IMR-90 (cell line): Measurements from ENCODE around the gene ATP5F1B. TPM values are rescaled to one million over a fixed set of nuclear protein-coding genes. Genes with fewer than 3 reads are reported as not detected.

Experiments used
- ATAC-seq: fragments of 200-7000 bp; cut with Tn5 transposase; 2 replicates; pipeline ENCODE4 v1.9.1; 2020; ENCODE audit warnings: low read depth, mild to moderate bottlenecking, moderate library complexity
- BruUV-seq: library from RNA; stranded (reverse); fragments of 400-500 nt; replicated peaks from 2 replicates; lab custom pipeline; 2021; lab: Mats Ljungman, UMichigan
- CTCF ChIA-PET: fragments of 300-600 bp; formaldehyde crosslinking; extraction: SDS; loops from one replicate; lab custom pipeline; 2021; ENCODE audit warnings: antibody characterized with exemption; lab: Yijun Ruan, JAX
- POLR2A ChIA-PET: fragments of 300-600 bp; sonication (Branson Sonifier 250); formaldehyde crosslinking; loops from one replicate; lab custom pipeline; 2022; ENCODE audit warnings: antibody characterized with exemption; ENCODE audit not compliant: unreplicated experiment; lab: Charles Lee
- DNase-seq: peaks from one replicate; pipeline ENCODE4 v3.0.0; 2013
- H2AFZ ChIP-seq: replicated peaks from 2 replicates; pipeline ENCODE3; 2013; ENCODE audit warnings: low read length, mild to moderate bottlenecking; ENCODE audit not compliant: poor library complexity
- H2AK5ac ChIP-seq: 2 replicates; pipeline ENCODE4 v1.6.1; 2013; ENCODE audit warnings: low read depth, low read length, inconsistent platforms
- H2AK9ac ChIP-seq: replicated peaks from 2 replicates; pipeline ENCODE3; 2013; ENCODE audit warnings: mild to moderate bottlenecking, low read depth, low read length, moderate library complexity; ENCODE audit not compliant: poor library complexity
- H2BK120ac ChIP-seq: 2 replicates; pipeline ENCODE4 v1.6.1; 2013; ENCODE audit warnings: low read depth, low read length, inconsistent platforms
- H2BK15ac ChIP-seq: 3 replicates; pipeline ENCODE4 v1.6.1; 2013; ENCODE audit warnings: low read depth, low read length, inconsistent platforms
- H2BK20ac ChIP-seq: 2 replicates; pipeline ENCODE4 v1.6.1; 2013; ENCODE audit warnings: low read depth, mild to moderate bottlenecking, inconsistent platforms, low read length, moderate library complexity
- H2BK5ac ChIP-seq: 2 replicates; pipeline ENCODE4 v1.6.1; 2013; ENCODE audit warnings: mild to moderate bottlenecking, low read depth, low read length, inconsistent platforms; ENCODE audit not compliant: poor library complexity, severe bottlenecking
- H3K14ac ChIP-seq: replicated peaks from 2 replicates; pipeline ENCODE4 v1.6.1; 2013; ENCODE audit warnings: low read depth, low read length, inconsistent platforms
- H3K18ac ChIP-seq: 2 replicates; pipeline ENCODE4 v1.6.1; 2013; ENCODE audit warnings: low read depth, low read length, control low read depth
- H3K23ac ChIP-seq: 2 replicates; pipeline ENCODE4 v1.6.1; 2013; ENCODE audit warnings: low read depth, low read length, inconsistent platforms
- H3K27ac ChIP-seq: 2 replicates; pipeline ENCODE4 v1.5.1; 2013; ENCODE audit warnings: mild to moderate bottlenecking, control low read depth, low read length; ENCODE audit not compliant: insufficient read depth
- H3K27me3 ChIP-seq: 2 replicates; pipeline ENCODE4 v1.6.1; 2013; ENCODE audit warnings: low read length; ENCODE audit not compliant: control insufficient read depth, insufficient read depth
- H3K36me3 ChIP-seq: 2 replicates; pipeline ENCODE4 v1.6.1; 2013; ENCODE audit warnings: low read length, mixed read lengths; ENCODE audit not compliant: control insufficient read depth, insufficient read depth
- H3K4ac ChIP-seq: 2 replicates; pipeline ENCODE4 v1.6.1; 2013; ENCODE audit warnings: low read depth, low read length, inconsistent platforms
- H3K4me1 ChIP-seq: 2 replicates; pipeline ENCODE4 v1.6.1; 2013; ENCODE audit warnings: low read length, mixed read lengths; ENCODE audit not compliant: control insufficient read depth, insufficient read depth
- H3K4me2 ChIP-seq: 2 replicates; pipeline ENCODE4 v1.6.1; 2013; ENCODE audit warnings: low read depth, mild to moderate bottlenecking, control low read depth, low read length, moderate library complexity
- H3K4me3 ChIP-seq: 2 replicates; pipeline ENCODE4 v1.5.1; 2013; ENCODE audit warnings: low read depth, mild to moderate bottlenecking, control low read depth, low read length, moderate library complexity; ENCODE audit not compliant: insufficient read depth
- H3K56ac ChIP-seq: 2 replicates; pipeline ENCODE4 v1.6.1; 2013; ENCODE audit warnings: low read length, inconsistent platforms; ENCODE audit not compliant: insufficient read depth; ENCODE audit errors: extremely low read depth
- H3K79me1 ChIP-seq, 2 experiments: 2 replicates each; pipeline ENCODE4 v1.6.1; 2013; ENCODE audit warnings: low read length in 2 of 2, inconsistent platforms in 1 of 2, low read depth in 1 of 2
- H3K9ac ChIP-seq: 2 replicates; pipeline ENCODE4 v1.6.1; 2013; ENCODE audit warnings: low read depth, low read length, control low read depth
- H3K9me1 ChIP-seq: 2 replicates; pipeline ENCODE4 v1.6.1; 2013; ENCODE audit warnings: low read length, inconsistent platforms; ENCODE audit not compliant: insufficient read depth
- H3K9me3 ChIP-seq: 2 replicates; pipeline ENCODE4 v1.6.1; 2013; ENCODE audit warnings: low read length; ENCODE audit not compliant: control insufficient read depth, insufficient read depth
- H4K20me1 ChIP-seq: 2 replicates; pipeline ENCODE4 v1.6.1; 2013; ENCODE audit warnings: low read length, inconsistent platforms; ENCODE audit not compliant: insufficient read depth
- H4K5ac ChIP-seq: 2 replicates; pipeline ENCODE4 v1.6.1; 2013; ENCODE audit warnings: mild to moderate bottlenecking, low read depth, low read length, control low read depth
- H4K8ac ChIP-seq, 2 experiments: 2 replicates each; pipeline ENCODE4 v1.6.1; 2013; ENCODE audit warnings: low read depth in 2 of 2, low read length in 2 of 2, control low read depth in 1 of 2, inconsistent platforms in 1 of 2
- H4K91ac ChIP-seq: 2 replicates; pipeline ENCODE4 v1.6.1; 2013; ENCODE audit warnings: low read depth, low read length, inconsistent platforms; ENCODE audit not compliant: insufficient read depth
- BHLHE40 ChIP-seq: fragments of 150-350 bp; IDR thresholded peaks from 2 replicates; pipeline ENCODE4 v1.6.1; 2016; ENCODE audit warnings: mild to moderate bottlenecking, low read depth, low read length
- CEBPB ChIP-seq: IDR thresholded peaks from 2 replicates; pipeline ENCODE4 v1.6.1; 2012; ENCODE audit warnings: low read depth, low read length, improper control_type of control experiment
- CHD1 ChIP-seq: IDR thresholded peaks from 2 replicates; pipeline ENCODE4 v1.6.1; 2012; ENCODE audit warnings: low read depth, low read length, improper control_type of control experiment
- CTCF ChIP-seq: conservative IDR thresholded peaks from 2 replicates; pipeline ENCODE4 v1.5.1; 2012; ENCODE audit warnings: mild to moderate bottlenecking, low read depth, low read length, improper control_type of control experiment
- ELK1 ChIP-seq: fragments of 150-350 bp; IDR thresholded peaks from 2 replicates; pipeline ENCODE4 v1.6.1; 2016; ENCODE audit warnings: low read depth, mild to moderate bottlenecking, low read length, moderate library complexity, borderline replicate concordance
- FOS ChIP-seq: fragments of 150-350 bp; IDR thresholded peaks from 2 replicates; pipeline ENCODE4 v1.6.1; 2016; ENCODE audit warnings: low read depth, low read length
- MAFK ChIP-seq: IDR thresholded peaks from 2 replicates; pipeline ENCODE4 v1.6.1; 2012; ENCODE audit warnings: low read depth, low read length, improper control_type of control experiment
- MAZ ChIP-seq: IDR thresholded peaks from 2 replicates; pipeline ENCODE4 v1.6.1; 2012; ENCODE audit warnings: low read depth, mild to moderate bottlenecking, low read length, improper control_type of control experiment, moderate library complexity, borderline replicate concordance
- MXI1 ChIP-seq: IDR thresholded peaks from 2 replicates; pipeline ENCODE4 v1.6.1; 2012; ENCODE audit warnings: low read depth, mild to moderate bottlenecking, low read length, moderate library complexity, borderline replicate concordance
- NFE2L2 ChIP-seq: fragments of 150-350 bp; IDR thresholded peaks from 2 replicates; pipeline ENCODE4 v1.6.1; 2016; ENCODE audit warnings: low read depth, mild to moderate bottlenecking, low read length
- POLR2A ChIP-seq: IDR thresholded peaks from 2 replicates; pipeline ENCODE4 v1.6.1; 2012; ENCODE audit warnings: mild to moderate bottlenecking, low read depth, low read length
- RAD21 ChIP-seq: IDR thresholded peaks from 2 replicates; pipeline ENCODE4 v1.6.1; 2012; ENCODE audit warnings: low read length, improper control_type of control experiment
- RCOR1 ChIP-seq: IDR thresholded peaks from 2 replicates; pipeline ENCODE4 v1.6.1; 2012; ENCODE audit warnings: mild to moderate bottlenecking, low read length, improper control_type of control experiment; ENCODE audit not compliant: insufficient replicate concordance
- RFX5 ChIP-seq: IDR thresholded peaks from 2 replicates; pipeline ENCODE4 v1.8.0; 2012; ENCODE audit warnings: low read depth, mild to moderate bottlenecking, low read length, moderate library complexity
- SMC3 ChIP-seq: fragments of 150-350 bp; IDR thresholded peaks from 2 replicates; pipeline ENCODE4 v1.6.1; 2016; ENCODE audit warnings: low read depth, mild to moderate bottlenecking, antibody characterized with exemption, low read length, moderate library complexity
- USF2 ChIP-seq: fragments of 150-350 bp; IDR thresholded peaks from 2 replicates; pipeline ENCODE4 v1.6.1; 2017; ENCODE audit warnings: mild to moderate bottlenecking, antibody characterized with exemption, low read length, low read depth
- WGBS, 2 experiments: methylation state at CpG; one replicate each; pipeline versions ENCODE4 v1.1.5 to v1.1.7; 2013; ENCODE audit warnings: missing lambda C conversion rate in 2 of 2; ENCODE audit not compliant: insufficient read length in 1 of 2; ENCODE audit errors: extremely low coverage in 2 of 2; 5-methylcytosine and 5-hydroxymethylcytosine counted together
- dilution Hi-C: fragments of 300-500 bp; cut with HindIII; formaldehyde crosslinking; loops from one replicate; pipeline ENCODE4 v1.14.3; 2018; ENCODE audit warnings: low sequenced_read_pairs; ENCODE audit not compliant: unreplicated experiment
- in situ Hi-C: fragments of 300-500 bp; cut with MboI; formaldehyde crosslinking; loops from 3 replicates; pipeline ENCODE4 v1.14.3; 2019; ENCODE audit warnings: low sequenced_read_pairs, inconsistent platforms, mixed read lengths
- intact Hi-C: fragments of 100-400 bp; cut with micrococcal nuclease; formaldehyde crosslinking; loops from 2 replicates; pipeline ENCODE4 v1.10.0; 2022
- polyA plus RNA-seq, 3 experiments: library from polyadenylated mRNA; depleted of rRNA; stranded (reverse); fragments of >200 nt; gene quantifications; 2 replicates each; pipeline ENCODE4 v1.2.3, GENCODE V29; 2012; ENCODE audit warnings: low replicate concordance in 1 of 3
- total RNA-seq: library from RNA; depleted of rRNA; stranded (reverse); fragments of >200 nt; gene quantifications from 2 replicates; pipeline ENCODE4 v1.2.3, GENCODE V29; 2012

Gene ATP5F1B
- total and polyA plus RNA-seq, 2 of the 4 experiments (the other 2 are of a cell fraction), result 812 to 915 TPM

DNA sequence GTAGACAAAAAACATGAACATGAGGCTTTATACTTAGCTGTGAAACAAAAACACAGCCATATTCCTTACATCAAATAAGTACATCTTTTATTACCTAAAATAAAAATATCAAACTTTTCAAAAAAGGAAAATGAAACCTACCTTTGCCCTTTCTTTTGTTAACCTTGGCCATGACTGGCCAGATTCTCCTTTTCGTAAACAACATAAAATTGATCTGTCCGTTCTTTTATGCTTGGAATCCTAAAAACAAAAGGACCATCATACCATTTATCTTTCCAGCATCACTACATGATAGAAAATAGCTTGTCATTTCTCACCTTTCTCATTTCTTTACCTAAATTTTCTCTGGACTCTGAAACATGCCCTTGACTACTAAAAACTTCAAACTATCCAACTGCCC lies 25.8 kb upstream of the ATP5F1B start:
- Histone ChIP-seq H3K9me3 (no peaks in the 10 kb centered on the region), H2BK15ac (no peak overlapping the region), H3K36me3 (peaks cover 31% of the 10 kb centered on the region), H3K27ac (no peak overlapping the region), H2BK120ac (no peak overlapping the region), H3K79me1 (peaks cover 23 to 60% of the 10 kb centered on the region in 2 experiments), H2AK9ac (no peak overlapping the region), H3K4me2 (no peak overlapping the region), H3K9ac (no peak overlapping the region), H3K4me3 (no peak overlapping the region), H4K20me1 (peaks cover 51% of the 10 kb centered on the region), H2BK5ac (no peak overlapping the region), H3K18ac (no peak overlapping the region), H4K5ac (no peak overlapping the region), H3K14ac (no peak overlapping the region), H4K8ac (no peak overlapping the region), H2BK20ac (no peak overlapping the region), H3K4me1 (peaks cover 7% of the 10 kb centered on the region; the same call in 1 of the 2 replicates), H3K9me1 (peaks cover 6% of the 10 kb centered on the region; the same call in 1 of the 2 replicates), H3K4ac (no peak overlapping the region), H3K27me3 (no peaks in the 10 kb centered on the region), H2AFZ (no peak overlapping the region), H4K91ac (no peak overlapping the region), H3K56ac (no peak overlapping the region), H2AK5ac (no peak overlapping the region), H3K23ac (no peak overlapping the region)
- POLR2A ChIA-PET, result no interaction called here
- in situ Hi-C loops (no loop called here), intact Hi-C loops (no loop called here), dilution Hi-C loops (no loop called here)
- DNase-seq (no peak), ATAC-seq (no peak)
- CTCF ChIA-PET, result interaction anchor here (0.7 kb wide), 1 partner anchor 326 kb away, joined by 4 read pairs; no protein-coding TSS in a partner anchor
- WGBS, 2 experiments, result 90% methylated on average over 2 of the region's 2 CpGs; no CpG with 5 or more reads in 1 of the 2 experiments
- TF ChIP-seq NFE2L2 (no peak), ELK1 (no peak), RAD21 (no peak), FOS (no peak), MXI1 (no peak), USF2 (no peak), CEBPB (no peak), CTCF (no peak), POLR2A (no peak), BHLHE40 (no peak), MAFK (no peak), MAZ (no peak), CHD1 (no peak), SMC3 (no peak), RCOR1 (no peak), RFX5 (no peak)
- BruUV-seq, result no TSS peak
